NB4 (cell line): ENCODE data around the gene TAGLN2.

Experiments
- CTCF ChIP-seq: IDR thresholded peaks from one replicate; pipeline ENCODE4 v1.5.1; 2012; ENCODE audit warnings: low read depth, low read length
- MYC ChIP-seq: IDR thresholded peaks from 2 replicates; pipeline ENCODE4 v1.6.1; 2011; ENCODE audit warnings: low read depth, low read length

GRCh38 chr1:159877695-159878444 is 47.4 kb downstream of the TAGLN2 start:
- TF ChIP-seq CTCF (no peak), MYC (no peak)
